Limb (tissue), 2 donors: ENCODE measurements around the gene CHD6.
"Not testable (repeated sequence)": the region's sequence is repeated elsewhere in the genome, so short reads cannot be mapped to it uniquely, and the experiment has no call there.

ENCODE experiments used
- DNase-seq, 2 donors: peaks; one replicate each; pipeline ENCODE4 v3.0.0-alpha.2; 2016; ENCODE audit errors: extremely low spot score in 2 of 2

CHD6 gene

GRCh38 chr20:41547221-41547620 is 71.0 kb downstream of the CHD6 start:
- DNase-seq, result no peak

DNA sequence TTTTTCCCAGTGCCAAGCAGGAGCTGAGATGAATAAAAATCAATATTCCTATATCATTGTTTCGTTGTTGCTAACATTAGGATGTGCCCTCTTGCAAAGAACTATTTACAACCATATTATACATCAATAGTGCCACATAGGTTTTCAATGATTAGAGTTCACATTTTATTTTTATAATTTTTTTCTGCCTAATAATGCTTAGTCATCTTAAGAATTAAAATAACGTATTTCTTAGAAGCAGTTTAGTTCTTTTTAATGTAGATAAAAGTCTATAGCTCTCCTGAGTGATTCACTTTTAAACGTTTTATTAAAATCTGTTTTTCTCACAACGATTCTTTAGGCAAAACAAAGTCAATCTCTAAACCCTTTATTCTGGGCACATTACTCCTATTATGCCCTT is 71.6 kb downstream of the CHD6 start:
- no peak for DNase-seq

GRCh38 chr20:41544472-41544871 is 73.7 kb downstream of the CHD6 start:
- no peak for DNase-seq

DNA sequence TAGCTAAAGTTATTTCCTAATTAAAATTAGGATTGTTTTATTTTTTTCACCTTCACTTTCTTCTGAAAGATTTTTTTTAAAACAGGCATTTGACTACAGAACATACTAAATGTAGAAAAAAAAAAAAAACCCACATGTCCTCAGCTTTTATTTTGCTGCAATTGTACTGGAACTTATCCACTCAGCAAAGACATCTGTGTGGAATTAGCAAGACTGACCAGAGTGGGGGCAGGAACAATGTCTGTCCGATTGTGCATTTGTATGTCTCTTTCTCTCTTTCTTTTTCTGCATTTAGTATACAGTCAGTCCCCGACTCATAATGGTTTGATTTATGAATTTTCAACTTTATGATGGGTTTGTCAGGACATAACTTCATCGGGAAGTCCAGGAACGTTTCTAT is 77.3 kb downstream of the CHD6 start:
- no peak for DNase-seq

DNA sequence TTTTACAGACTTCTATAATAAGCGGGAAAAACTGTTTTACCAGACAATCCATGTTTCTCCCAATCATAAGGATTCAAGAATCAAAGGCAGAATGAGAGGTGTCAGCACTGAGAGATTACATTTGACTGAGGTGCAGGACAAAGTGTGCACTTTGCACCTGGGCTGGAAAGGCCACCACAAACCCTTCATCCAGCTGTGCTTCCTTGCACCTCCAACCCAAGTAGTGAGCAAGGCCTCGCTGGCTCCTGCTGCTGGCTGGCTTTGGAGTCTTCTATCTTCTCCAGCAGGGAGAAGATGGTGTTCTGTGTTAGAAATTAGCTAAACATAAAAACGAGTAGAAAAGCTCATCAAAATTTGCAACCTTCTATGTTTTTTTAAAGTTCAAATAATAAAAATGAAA is 77.7 kb downstream of the CHD6 start:
- no peak for DNase-seq

DNA sequence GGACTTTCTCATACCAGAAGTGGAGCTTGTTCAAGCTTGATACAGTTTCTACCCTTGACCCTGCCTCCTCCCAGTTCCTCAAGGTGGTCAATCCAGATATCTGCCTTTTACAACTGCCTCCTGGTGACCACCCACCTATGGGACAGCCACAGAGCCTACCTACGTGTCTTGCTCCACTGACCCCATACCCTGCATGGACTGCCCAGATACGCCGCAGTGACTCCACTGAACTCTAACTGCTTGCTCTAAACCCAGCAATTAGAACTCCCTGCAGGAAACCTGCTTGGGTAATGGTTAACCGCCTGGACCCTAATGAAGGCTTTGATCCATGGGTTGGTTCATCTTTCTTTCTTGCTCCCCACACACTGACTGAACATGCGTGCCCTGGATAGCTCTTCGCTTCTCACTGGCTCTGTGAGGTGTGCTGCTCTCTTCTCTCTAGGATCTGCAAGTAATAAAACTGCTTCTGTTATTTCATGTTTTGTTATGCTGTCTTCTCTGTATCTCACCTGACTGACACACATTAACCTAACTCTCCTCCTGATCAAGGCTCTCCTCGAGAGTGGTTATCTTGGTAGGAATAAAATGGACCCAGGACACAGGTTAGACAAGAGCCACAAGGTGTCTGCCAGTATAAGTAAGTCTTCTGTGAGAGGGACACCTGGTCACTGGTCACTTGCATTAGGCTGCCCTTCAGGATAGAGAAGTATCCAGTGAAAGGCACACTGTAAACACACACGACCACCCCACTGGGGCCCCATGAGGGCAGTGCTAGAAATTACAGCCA is 79.2 kb downstream of the CHD6 start:
- DNase-seq, result no peak

DNA sequence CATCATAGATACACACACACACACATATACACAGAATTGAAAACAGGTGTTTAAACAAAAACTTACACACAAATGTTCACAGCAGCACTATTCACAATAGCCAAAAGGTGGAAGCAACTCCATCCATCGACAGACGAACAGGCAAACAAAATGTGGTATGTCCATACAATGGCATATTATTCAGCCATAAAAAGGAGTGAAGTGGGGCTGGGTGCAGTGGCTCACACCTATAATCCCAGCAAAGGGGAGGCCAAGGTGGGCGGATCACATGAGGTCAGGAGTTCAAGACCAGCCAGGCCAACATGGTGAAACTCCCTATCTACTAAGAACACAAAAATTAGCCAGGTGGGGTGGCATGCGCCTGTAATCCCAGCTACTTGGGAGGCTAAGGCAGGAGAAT is 80.3 kb downstream of the CHD6 start:
- DNase-seq, result no peak

GRCh38 chr20:41535551-41535950 is 82.6 kb downstream of the CHD6 start:
- DNase-seq, result not testable (repeated sequence)

DNA sequence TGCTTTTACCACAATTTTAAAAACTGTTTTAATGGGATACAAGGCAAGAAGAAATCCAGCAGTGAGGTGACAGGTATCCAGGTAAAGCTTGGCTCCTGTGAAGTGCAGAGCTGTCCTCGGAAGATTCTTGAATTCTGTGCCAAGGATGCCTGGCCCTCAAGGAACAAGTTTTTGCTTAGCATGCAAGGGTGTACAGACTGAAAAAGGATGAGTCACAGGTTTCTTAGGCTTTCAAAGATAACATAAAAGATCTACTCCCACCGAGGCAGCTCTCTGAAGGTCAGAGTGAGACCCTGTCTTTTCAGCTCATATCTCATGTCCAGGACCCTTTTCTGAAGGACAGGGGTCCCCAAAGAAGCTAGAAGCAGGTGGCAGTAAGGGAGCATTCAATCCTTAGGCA is 83.3 kb downstream of the CHD6 start:
- no peak for DNase-seq

DNA sequence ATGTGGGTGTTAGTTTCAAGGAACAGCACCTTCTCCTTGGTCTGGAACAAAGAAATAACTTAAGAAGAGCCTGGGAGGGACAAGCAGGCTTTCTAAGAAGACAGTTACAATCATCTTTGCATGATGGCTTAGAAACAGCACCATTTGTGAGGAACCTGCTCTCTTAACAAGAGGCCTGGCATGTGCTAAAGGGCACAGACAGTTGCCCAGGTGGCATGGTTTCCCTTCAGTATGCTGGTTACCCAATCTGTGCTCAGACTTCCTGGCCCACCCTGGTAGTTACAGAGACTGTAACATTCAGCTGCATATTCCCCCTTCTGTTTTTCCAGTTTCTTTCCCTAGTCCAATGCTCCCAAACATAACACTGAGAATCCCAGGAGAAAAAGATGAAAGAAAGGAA is 84.0 kb downstream of the CHD6 start:
- DNase-seq, result no peak

DNA sequence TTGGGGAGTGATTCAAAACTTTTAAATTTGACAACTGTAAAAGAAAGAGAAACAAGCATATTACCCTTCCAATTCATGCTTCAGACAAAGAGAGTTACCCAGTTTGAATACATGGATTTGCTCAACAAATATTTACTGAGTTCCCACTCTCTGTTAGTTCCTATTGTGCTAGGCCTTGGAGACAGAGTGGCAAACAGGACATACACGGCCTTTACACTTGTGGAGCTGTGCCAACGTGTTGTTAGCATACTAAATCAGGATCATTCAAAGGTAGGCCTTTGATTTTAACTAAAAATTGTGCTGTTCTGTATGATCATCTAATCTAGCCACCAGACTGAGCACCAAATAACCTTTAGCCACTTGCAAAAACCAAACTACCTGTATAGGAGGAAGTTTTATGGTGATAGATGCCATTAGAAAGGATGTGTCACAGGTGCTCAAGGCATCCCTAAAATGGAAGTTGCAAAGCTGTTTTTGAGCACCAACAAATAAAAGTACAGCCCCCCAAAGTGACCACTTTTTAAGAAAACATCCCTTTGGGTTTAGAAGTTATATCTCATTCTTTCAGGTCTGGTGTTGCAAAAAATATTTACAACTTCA is 84.5 kb downstream of the CHD6 start:
- no peak for DNase-seq

DNA sequence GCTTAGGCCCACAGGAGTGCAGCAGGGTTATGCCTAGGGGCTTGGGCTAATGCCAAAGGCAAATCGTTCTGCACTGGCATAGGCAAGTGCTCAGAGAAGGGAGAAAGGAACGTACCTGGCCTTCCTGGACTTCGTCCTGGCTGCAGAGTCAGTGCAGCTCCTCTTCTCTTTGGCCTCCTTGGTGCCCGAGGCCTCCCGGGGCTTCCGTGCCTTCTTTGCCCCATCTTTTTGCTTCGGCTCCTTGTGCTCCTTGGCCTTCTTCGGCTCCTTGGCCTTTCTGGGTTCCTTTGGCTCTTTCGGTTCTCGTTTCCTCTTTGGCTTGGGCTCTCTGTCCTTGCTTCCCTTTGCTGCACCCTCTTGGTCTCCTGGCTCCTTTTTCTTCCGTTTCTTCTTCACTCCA is 85.2 kb downstream of the CHD6 start:
- DNase-seq, result no peak

DNA sequence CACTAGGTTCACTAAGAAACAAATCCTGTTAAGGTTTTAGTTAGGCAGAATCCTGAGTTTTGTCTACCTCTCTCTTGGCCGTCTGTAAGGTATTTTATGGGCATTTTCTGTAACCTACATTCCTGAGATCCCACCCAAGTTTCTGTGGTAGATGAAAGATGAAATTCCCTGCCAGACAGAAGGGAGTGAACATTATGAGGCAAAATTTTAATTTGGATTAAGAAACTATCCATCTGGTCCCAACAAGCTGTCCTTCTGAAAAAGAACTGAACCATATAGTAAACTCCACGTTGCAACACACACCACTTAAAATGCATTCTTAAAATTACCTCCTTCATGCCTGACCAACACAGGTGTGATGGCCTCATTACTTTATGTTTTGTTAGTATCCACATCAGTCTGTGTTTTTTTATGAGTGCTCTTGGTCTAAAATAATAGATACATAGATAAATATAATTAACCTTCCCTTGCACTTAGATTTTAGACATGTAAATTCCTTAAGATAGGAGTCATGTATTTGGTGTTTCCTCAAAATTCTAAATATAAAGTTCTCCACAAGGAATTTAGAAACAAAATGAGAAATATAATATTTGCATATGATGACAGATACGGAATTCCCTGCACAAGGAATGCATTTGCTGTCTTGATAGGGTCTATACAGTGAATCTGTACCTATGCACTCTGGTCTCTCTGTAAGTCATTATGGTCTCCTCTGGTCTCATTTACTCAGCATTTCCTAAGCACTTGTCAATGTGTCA is 86.5 kb downstream of the CHD6 start:
- DNase-seq, result no peak

GRCh38 chr20:41530923-41531322 is 87.3 kb downstream of the CHD6 start:
- no peak for DNase-seq

- no peak for DNase-seq
Measured at GRCh38 chr20:41526327-41526726, 91.8 kb downstream of the CHD6 start.

- peak in 1 of 2 donors; percentile 48 for DNase-seq
Measured at GRCh38 chr20:41524980-41525613, 93.1 kb downstream of the CHD6 start.

DNA sequence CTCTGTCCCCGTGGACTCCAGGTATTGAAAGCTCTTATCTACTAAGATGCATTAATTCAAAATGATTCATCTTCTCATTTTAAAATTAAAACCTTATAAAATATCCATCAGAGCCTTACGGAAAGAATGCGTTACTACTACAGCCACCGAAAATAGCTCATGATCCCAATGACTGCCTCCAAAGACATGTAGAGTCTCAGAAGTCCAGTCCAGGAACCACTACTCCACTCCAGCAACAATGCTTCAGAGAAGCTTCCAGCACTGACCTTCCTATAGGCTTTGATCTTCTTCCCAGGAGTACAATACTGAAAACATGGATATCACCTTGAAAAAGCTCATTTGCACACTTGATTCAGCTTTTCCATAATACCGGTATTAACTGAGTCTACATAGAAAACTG is 94.3 kb downstream of the CHD6 start:
- DNase-seq, result no peak

DNA sequence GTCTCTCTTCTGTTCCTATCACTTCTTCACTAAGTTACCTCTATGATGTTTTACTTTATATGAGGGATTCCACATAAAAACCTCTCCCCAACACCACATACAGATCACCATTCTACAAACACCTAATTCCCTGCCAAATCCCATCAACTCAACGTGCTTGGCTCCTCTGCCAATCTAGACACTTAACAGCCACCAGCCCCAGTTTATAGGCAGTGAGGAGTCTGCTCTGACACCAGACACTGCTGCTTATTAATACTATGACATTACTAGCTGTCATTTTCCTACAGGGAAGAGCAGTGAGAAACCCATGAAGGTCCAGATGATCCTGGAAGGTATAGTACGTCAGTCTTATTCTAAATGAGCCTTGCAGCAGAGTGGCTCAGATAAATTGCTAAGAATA is 104.3 kb downstream of the CHD6 start:
- DNase-seq, result no peak

DNA sequence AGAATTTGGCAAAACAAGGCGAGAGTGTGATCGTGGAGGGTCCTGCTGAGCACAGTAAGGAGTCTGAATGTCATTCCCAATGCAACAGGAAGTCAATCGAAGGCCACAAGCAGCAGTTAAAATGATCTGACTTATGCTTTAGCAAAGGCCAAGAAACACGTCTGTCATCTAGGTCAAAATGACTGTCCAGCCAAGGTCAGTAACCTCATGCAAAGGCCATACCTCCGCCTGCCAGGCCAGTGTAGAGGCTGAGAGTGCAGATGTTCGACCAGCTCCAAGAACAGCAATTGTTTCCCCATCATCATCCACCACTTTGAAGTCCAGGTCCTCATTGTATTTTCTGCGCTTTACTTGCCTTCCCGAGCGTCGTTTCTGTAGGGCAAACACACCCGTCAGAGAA is 105.6 kb downstream of the CHD6 start:
- DNase-seq, result no peak

DNA sequence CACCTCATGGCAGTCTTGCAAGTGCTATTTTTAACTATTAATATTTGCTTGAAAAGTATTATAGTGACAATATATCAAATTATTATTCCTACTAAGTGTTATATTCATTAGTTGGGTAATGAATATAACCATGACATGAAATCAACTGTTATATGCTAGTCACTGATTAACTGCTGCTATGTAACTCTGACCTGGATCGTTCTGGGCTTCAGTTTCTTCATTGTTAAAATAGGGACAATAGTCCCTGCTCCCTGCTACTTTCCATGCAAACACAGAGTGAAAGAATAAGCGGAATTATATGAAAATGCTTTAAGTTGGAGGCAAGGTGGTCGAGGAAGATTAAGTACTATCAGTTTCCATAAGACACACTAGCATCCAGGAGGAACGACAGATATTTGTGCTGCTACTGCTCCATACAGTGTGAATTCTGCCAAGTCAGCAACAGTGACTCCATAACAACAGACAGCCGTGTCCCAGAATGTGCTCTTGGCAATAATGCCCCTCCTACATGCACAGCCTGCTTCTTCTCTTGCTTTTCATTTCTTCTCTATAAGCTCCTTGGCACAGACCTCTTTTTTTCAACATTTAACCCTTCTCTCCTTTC is 107.2 kb downstream of the CHD6 start:
- no peak for DNase-seq

DNA sequence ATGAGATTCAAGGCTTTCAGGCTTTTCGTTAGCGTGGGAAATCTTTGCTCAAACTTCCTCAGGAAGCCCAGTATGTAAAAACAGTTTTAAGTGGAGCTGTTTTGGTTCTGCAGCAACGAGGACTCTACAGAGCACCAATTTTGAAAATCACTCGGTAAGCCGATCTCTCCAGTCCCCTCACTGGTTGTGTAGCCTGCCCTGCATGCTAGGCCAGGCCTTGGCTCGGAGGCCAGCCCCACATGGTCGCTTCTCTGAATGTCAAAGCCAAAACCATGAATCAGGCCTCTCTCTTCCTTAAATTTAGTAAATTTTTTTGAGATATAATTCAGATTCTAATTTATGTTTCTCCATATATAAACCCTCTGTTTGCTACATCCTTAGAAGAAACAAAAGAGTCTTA is 108.0 kb downstream of the CHD6 start:
- DNase-seq, result no peak
